ENCODE measurements around the gene RGS18.

- no peak for TF ChIP-seq POLR2A (IDR thresholded peaks at IDR 0.05; ENCODE audit: low read length)
- TF ChIP-seq GATA1 (IDR thresholded peaks at IDR 0.05; ENCODE audit: low read depth, low read length): no peak
These were observed 1.5 kb downstream of the RGS18 start for GRCh38 chr1:192159781-192160180.

Data from erythroblast (primary cell).